GM18520 (cell line): ENCODE measurements around the gene REXO5.

Experiments
- ATAC-seq: cut with Tn5 transposase; IDR thresholded peaks from one replicate; pipeline ENCODE4 v1.9.1; 2021; ENCODE audit not compliant: unreplicated experiment

REXO5 gene

GRCh38 chr16:20871941-20872815 is 65.9 kb downstream of the REXO5 start:
- no peak for ATAC-seq

- no peak for ATAC-seq
These were observed 67.0 kb downstream of the REXO5 start for GRCh38 chr16:20873331-20873730.

GRCh38 chr16:20874088-20874581 is 67.8 kb downstream of the REXO5 start:
- ATAC-seq, result no peak

- no peak for ATAC-seq
These were observed 69.0 kb downstream of the REXO5 start for GRCh38 chr16:20875355-20875650.

GRCh38 chr16:20878682-20879147 is 72.4 kb downstream of the REXO5 start:
- no peak for ATAC-seq

- peak; percentile 34 for ATAC-seq
These were observed 73.1 kb downstream of the REXO5 start for GRCh38 chr16:20879175-20880040.

- no peak for ATAC-seq
These were observed 74.7 kb downstream of the REXO5 start for GRCh38 chr16:20880867-20881502.

GRCh38 chr16:20881503-20881878 is 75.2 kb downstream of the REXO5 start:
- ATAC-seq, result no peak

GRCh38 chr16:20883554-20884239 is 77.4 kb downstream of the REXO5 start:
- ATAC-seq, result no peak

GRCh38 chr16:20884240-20884556 is 77.9 kb downstream of the REXO5 start:
- no peak for ATAC-seq

- no peak for ATAC-seq
These were observed 80.0 kb downstream of the REXO5 start for GRCh38 chr16:20886320-20886719.

- ATAC-seq, result no peak
These were observed 80.9 kb downstream of the REXO5 start for GRCh38 chr16:20887207-20887606.

- no peak for ATAC-seq
These were observed 83.4 kb downstream of the REXO5 start for GRCh38 chr16:20889625-20890275.

- no peak for ATAC-seq
These were observed 88.1 kb downstream of the REXO5 start for GRCh38 chr16:20894388-20894787.

- ATAC-seq, result no peak
These were observed 91.0 kb downstream of the REXO5 start for GRCh38 chr16:20897253-20897897.

- ATAC-seq, result no peak
These were observed 91.6 kb downstream of the REXO5 start for GRCh38 chr16:20897922-20898321.

- ATAC-seq, result no peak
These were observed 92.7 kb downstream of the REXO5 start for GRCh38 chr16:20899071-20899470.
